HCT116 (cell line): ENCODE data around the gene DNAJC6. TPM values are rescaled to one million over a fixed set of nuclear protein-coding genes. Genes with fewer than 3 reads are reported as not detected.

ENCODE experiments used
- ATAC-seq: fragments of 200-7000 bp; cut with Tn5 transposase; 2 replicates; pipeline ENCODE4 v1.9.1; 2020; ENCODE audit warnings: mild to moderate bottlenecking, moderate library complexity
- BruUV-seq: library from RNA; stranded (reverse); fragments of 400-500 nt; replicated peaks from 2 replicates; lab custom pipeline; 2021; lab: Mats Ljungman, UMichigan
- CTCF ChIA-PET: fragments of 300-600 bp; sonication (Branson Sonifier 250); formaldehyde crosslinking; loops from one replicate; lab custom pipeline; 2021; ENCODE audit warnings: antibody characterized with exemption; lab: Charles Lee
- POLR2A ChIA-PET: fragments of 300-600, 350-600 bp; sonication (Branson Sonifier 250); formaldehyde crosslinking; loops from one replicate; lab custom pipeline; 2021; ENCODE audit warnings: antibody characterized with exemption; lab: Charles Lee
- RAD21 ChIA-PET, 2 experiments: fragments of 300-600 bp; sonication (Branson Sonifier 250); formaldehyde crosslinking; loops; one replicate each; lab custom pipeline; 2023; ENCODE audit warnings: low total read pairs in 2 of 2; ENCODE audit not compliant: uncharacterized antibody in 2 of 2, unreplicated experiment in 2 of 2, low non-redundant PET in 1 of 2; lab: Charles Lee
- DNase-seq: peaks from one replicate; pipeline ENCODE4 v3.0.0-alpha.2; 2010; ENCODE audit warnings: low read depth, low spot score
- H2AFZ ChIP-seq: fragments of 200-600 bp; shearing (Covaris generic), sonication (generic); 2 replicates; pipeline ENCODE4 v1.6.1; 2017; ENCODE audit warnings: low read depth, mixed run types, mixed read lengths, antibody characterized with exemption, low read length; ENCODE audit not compliant: poor library complexity, severe bottlenecking
- H3K27ac ChIP-seq: 2 replicates; pipeline ENCODE4 v1.5.1; 2012; ENCODE audit warnings: low read depth, low read length
- H3K27me3 ChIP-seq: fragments of 200-600 bp; sonication (generic); 2 replicates; pipeline ENCODE4 v1.6.1; 2016; ENCODE audit warnings: mixed run types, low read length, mixed read lengths; ENCODE audit not compliant: insufficient read depth
- H3K36me3 ChIP-seq, 2 experiments: fragments of 200-500 bp in 1 of 2; fragments of 200-600 bp in 1 of 2; sonication (Bioruptor generic) in 1 of 2; sonication (generic) in 1 of 2; 2 replicates each; pipeline versions ENCODE4 v1.5.1 to v1.6.1; 2014 to 2016; ENCODE audit warnings: low read length in 2 of 2, inconsistent platforms in 1 of 2, mixed read lengths in 1 of 2, mixed run types in 1 of 2; ENCODE audit not compliant: insufficient read depth in 2 of 2, control insufficient read depth in 1 of 2
- H3K4me1 ChIP-seq, 2 experiments: fragments of 200-600 bp in 1 of 2; sonication (generic) in 1 of 2; 2 replicates each; pipeline versions ENCODE4 v1.5.1 to v1.6.1; 2012 to 2017; ENCODE audit warnings: low read length in 2 of 2, inconsistent platforms in 1 of 2, mild to moderate bottlenecking in 1 of 2, mixed read lengths in 1 of 2, mixed run types in 1 of 2, moderate library complexity in 1 of 2; ENCODE audit not compliant: insufficient read depth in 2 of 2, control insufficient read depth in 1 of 2
- H3K4me2 ChIP-seq: fragments of 200-600 bp; sonication (generic); 2 replicates; pipeline ENCODE4 v1.6.1; 2017; ENCODE audit warnings: mixed run types, low read length, mixed read lengths
- H3K4me3 ChIP-seq, 2 experiments: fragments of 200-600 bp in 1 of 2; sonication (generic) in 1 of 2; replicated peaks in 1 of 2; 2 replicates each; pipeline ENCODE4 v1.5.1; 2011 to 2016; ENCODE audit warnings: low read length in 2 of 2, control low read depth in 1 of 2, low read depth in 1 of 2, mild to moderate bottlenecking in 1 of 2, mixed read lengths in 1 of 2, mixed run types in 1 of 2
- H3K79me2 ChIP-seq: fragments of 200-600 bp; sonication (generic); 2 replicates; pipeline ENCODE4 v1.6.1; 2017; ENCODE audit warnings: mild to moderate bottlenecking, mixed run types, low read length, moderate library complexity, mixed read lengths; ENCODE audit not compliant: insufficient read depth
- H3K9ac ChIP-seq: fragments of 200-600 bp; sonication (generic); 2 replicates; pipeline ENCODE4 v1.6.1; 2016; ENCODE audit warnings: low read length, mixed read lengths
- H3K9me2 ChIP-seq: fragments of 200-600 bp; sonication (generic), shearing (Covaris generic); 2 replicates; pipeline ENCODE4 v1.6.1; 2017; ENCODE audit warnings: mixed run types, mild to moderate bottlenecking, moderate library complexity; ENCODE audit not compliant: insufficient read depth
- H3K9me3 ChIP-seq, 2 experiments: fragments of 200-500 bp in 1 of 2; fragments of 200-600 bp in 1 of 2; sonication (Bioruptor generic) in 1 of 2; sonication (generic) in 1 of 2; 2 replicates each; pipeline ENCODE4 v1.6.1; 2014 to 2017; ENCODE audit warnings: low read length in 2 of 2, mixed read lengths in 2 of 2, inconsistent platforms in 1 of 2, low read depth in 1 of 2, mild to moderate bottlenecking in 1 of 2, mixed run types in 1 of 2, moderate library complexity in 1 of 2; ENCODE audit not compliant: control insufficient read depth in 1 of 2, insufficient read depth in 1 of 2
- H4K20me1 ChIP-seq: fragments of 200-600 bp; sonication (generic), shearing (Covaris generic); 2 replicates; pipeline ENCODE4 v1.6.1; 2017; ENCODE audit warnings: mixed run types, mild to moderate bottlenecking, moderate library complexity; ENCODE audit not compliant: insufficient read depth
- CEBPB ChIP-seq: IDR thresholded peaks from 2 replicates; pipeline ENCODE4 v1.6.1; 2012; ENCODE audit warnings: low read depth
- EZH2 ChIP-seq: fragments of 200-600 bp; sonication (generic); IDR thresholded peaks from 2 replicates; pipeline ENCODE4 v1.6.1; 2017; ENCODE audit warnings: antibody characterized with exemption, mixed run types
- FOSL1 ChIP-seq: IDR thresholded peaks from 2 replicates; pipeline ENCODE4 v1.6.1; 2012; ENCODE audit warnings: low read depth
- RAD21 ChIP-seq: IDR thresholded peaks from 2 replicates; pipeline ENCODE4 v1.6.1; 2012; ENCODE audit warnings: low read depth, mild to moderate bottlenecking
- SP1 ChIP-seq: IDR thresholded peaks from 2 replicates; pipeline ENCODE4 v1.6.1; 2012; ENCODE audit warnings: low read depth
- YY1 ChIP-seq: IDR thresholded peaks from 2 replicates; pipeline ENCODE4 v1.6.1; 2011; ENCODE audit warnings: low read length, low read depth, moderate library complexity, mild to moderate bottlenecking; ENCODE audit not compliant: insufficient replicate concordance; ENCODE audit errors: extremely low read depth
- ZFX ChIP-seq: fragments of 450-650 bp; IDR thresholded peaks from 2 replicates; pipeline ENCODE4 v1.6.1; 2017
- ZNF274 ChIP-seq: fragments of 200-500 bp; sonication (Bioruptor generic); IDR thresholded peaks from 2 replicates; pipeline ENCODE4 v1.6.1; 2014; ENCODE audit warnings: mild to moderate bottlenecking, low read depth, low read length, inconsistent platforms
- intact Hi-C: fragments of 100-400 bp; cut with micrococcal nuclease; formaldehyde crosslinking; loops from 2 replicates; pipeline ENCODE4 v1.10.0; 2022
- total RNA-seq: library from RNA; stranded (reverse); gene quantifications from one replicate; pipeline ENCODE4 v1.2.1, GENCODE V29; 2021; ENCODE audit not compliant: unreplicated experiment
- TF ChIP-seq, protein P1 (sequence below): IDR thresholded peaks from 2 replicates; pipeline ENCODE4 v1.6.1; 2012
- TF ChIP-seq, protein P2 (sequence below): IDR thresholded peaks from 2 replicates; pipeline ENCODE4 v1.6.1; 2011; ENCODE audit warnings: mild to moderate bottlenecking, low read length, moderate library complexity; ENCODE audit not compliant: insufficient replicate concordance; ENCODE audit errors: extremely low read depth

DNAJC6 gene
- total RNA-seq, 1 experiment from 2014 or later: 9.0 TPM

DNA sequence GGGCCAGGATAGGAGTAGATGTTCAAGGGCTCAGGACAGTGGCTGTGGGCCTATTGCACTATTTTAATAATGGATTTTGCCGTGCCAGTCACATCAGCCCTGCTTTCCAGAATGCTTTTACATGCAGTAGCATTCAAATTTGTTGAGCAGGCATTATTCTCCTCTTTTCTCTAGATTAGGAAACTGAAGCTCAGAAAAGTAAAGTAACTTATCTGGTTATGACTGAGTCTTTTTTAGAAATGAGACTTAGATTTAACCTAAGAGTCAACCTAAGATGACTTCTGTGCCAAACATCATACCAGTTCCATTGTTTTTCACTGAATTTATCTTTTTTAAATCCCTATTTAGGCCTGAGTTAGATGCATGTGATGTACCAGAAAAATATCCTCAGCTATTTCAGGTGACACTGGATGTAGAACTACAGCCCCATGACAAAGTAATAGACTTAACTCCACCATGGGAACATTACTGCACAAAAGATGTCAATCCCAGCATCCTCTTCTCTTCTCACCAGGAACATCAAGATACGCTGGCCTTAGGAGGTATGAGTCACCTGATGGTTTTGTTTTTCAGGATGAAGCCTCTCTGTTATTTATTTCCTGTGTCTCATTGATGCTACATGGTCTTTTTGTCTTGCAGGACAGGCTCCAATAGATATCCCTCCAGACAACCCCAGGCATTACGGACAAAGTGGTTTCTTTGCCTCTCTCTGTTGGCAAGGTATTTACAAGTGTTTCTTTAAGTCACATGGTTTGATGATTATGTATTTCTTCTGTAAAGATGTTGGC is 79.8 kb downstream of the DNAJC6 start:
- TF ChIP-seq SP1 (no peak), FOSL1 (no peak), CEBPB (no peak), YY1 (no peak), ZFX (no peak), RAD21 (no peak), ZNF274 (no peak), EZH2 (no peak)
- TF ChIP-seq, protein P1, sequence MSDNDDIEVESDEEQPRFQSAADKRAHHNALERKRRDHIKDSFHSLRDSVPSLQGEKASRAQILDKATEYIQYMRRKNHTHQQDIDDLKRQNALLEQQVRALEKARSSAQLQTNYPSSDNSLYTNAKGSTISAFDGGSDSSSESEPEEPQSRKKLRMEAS: no peak
- TF ChIP-seq, protein P2, sequence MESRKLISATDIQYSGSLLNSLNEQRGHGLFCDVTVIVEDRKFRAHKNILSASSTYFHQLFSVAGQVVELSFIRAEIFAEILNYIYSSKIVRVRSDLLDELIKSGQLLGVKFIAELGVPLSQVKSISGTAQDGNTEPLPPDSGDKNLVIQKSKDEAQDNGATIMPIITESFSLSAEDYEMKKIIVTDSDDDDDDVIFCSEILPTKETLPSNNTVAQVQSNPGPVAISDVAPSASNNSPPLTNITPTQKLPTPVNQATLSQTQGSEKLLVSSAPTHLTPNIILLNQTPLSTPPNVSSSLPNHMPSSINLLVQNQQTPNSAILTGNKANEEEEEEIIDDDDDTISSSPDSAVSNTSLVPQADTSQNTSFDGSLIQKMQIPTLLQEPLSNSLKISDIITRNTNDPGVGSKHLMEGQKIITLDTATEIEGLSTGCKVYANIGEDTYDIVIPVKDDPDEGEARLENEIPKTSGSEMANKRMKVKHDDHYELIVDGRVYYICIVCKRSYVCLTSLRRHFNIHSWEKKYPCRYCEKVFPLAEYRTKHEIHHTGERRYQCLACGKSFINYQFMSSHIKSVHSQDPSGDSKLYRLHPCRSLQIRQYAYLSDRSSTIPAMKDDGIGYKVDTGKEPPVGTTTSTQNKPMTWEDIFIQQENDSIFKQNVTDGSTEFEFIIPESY: no peak
- intact Hi-C loops: no loop called here
- H3K9ac ChIP-seq: no peak overlapping the region
- no peak overlapping the region for H2AFZ ChIP-seq
- H3K4me3 ChIP-seq: no peak overlapping the region
- no peaks in the 10 kb centered on the region for H3K9me2 ChIP-seq
- ATAC-seq (no peak), DNase-seq (no peak)
- no peaks in the 10 kb centered on the region; a peak in 1 of 4 replicates for H3K4me1 ChIP-seq
- BruUV-seq: no TSS peak
- no peak overlapping the region for H3K4me2 ChIP-seq
- H3K9me3 ChIP-seq: no peaks in the 10 kb centered on the region
- H3K27me3 ChIP-seq: no peaks in the 10 kb centered on the region
- RAD21 ChIA-PET: no interaction called here
- no peaks in the 10 kb centered on the region for H4K20me1 ChIP-seq
- H3K27ac ChIP-seq: no peak overlapping the region
- H3K79me2 ChIP-seq: no peaks in the 10 kb centered on the region
- H3K36me3 ChIP-seq: no peaks in the 10 kb centered on the region
- POLR2A ChIA-PET: no interaction called here
- CTCF ChIA-PET: no interaction called here
